Measurements from ENCODE around the gene CCDC18.
"Not testable (repeated sequence)": the region's sequence is repeated elsewhere in the genome, so short reads cannot be mapped to it uniquely, and the experiment has no call there.

CCDC18 gene

GRCh38 chr1:93180723-93181613, at the start of gene CCDC18:
Gene CCDC18, plus strand, starts transcription at chr1:93180724. Its CDS starts 2,638 bp downstream, at chr1:93183362.
- DNase-seq (ENCODE audit: low read depth in 2 of 2): peak in 1 of 2 donors; percentile 41

GRCh38 chr1:93132638-93133037, 47.9 kb upstream of the CCDC18 start:
- no peak for DNase-seq (ENCODE audit: low read depth in 2 of 2)

GRCh38 chr1:93136445-93136844, 44.1 kb upstream of the CCDC18 start:
- no peak for DNase-seq (ENCODE audit: low read depth in 2 of 2)

- DNase-seq (ENCODE audit: low read depth in 2 of 2): no peak
Measured at GRCh38 chr1:93137604-93138292, 42.8 kb upstream of the CCDC18 start.

- no peak for DNase-seq (ENCODE audit: low read depth in 2 of 2)
Measured at GRCh38 chr1:93140106-93140505, 40.4 kb upstream of the CCDC18 start.

GRCh38 chr1:93142161-93142560, 38.4 kb upstream of the CCDC18 start:
- no peak for DNase-seq (ENCODE audit: low read depth in 2 of 2)

- DNase-seq (ENCODE audit: low read depth in 2 of 2): no peak
Measured at GRCh38 chr1:93143136-93143535, 37.4 kb upstream of the CCDC18 start.

GRCh38 chr1:93143769-93144168, 36.8 kb upstream of the CCDC18 start:
- no peak for DNase-seq (ENCODE audit: low read depth in 2 of 2)

GRCh38 chr1:93148001-93148400, 32.5 kb upstream of the CCDC18 start:
- no peak for DNase-seq (ENCODE audit: low read depth in 2 of 2)

GRCh38 chr1:93150729-93151128, 29.8 kb upstream of the CCDC18 start:
- DNase-seq (ENCODE audit: low read depth in 2 of 2): no peak

- no peak for DNase-seq (ENCODE audit: low read depth in 2 of 2)
Measured at GRCh38 chr1:93151474-93151873, 29.1 kb upstream of the CCDC18 start.

GRCh38 chr1:93152835-93153234, 27.7 kb upstream of the CCDC18 start:
- DNase-seq (ENCODE audit: low read depth in 2 of 2): no peak

GRCh38 chr1:93154898-93155297, 25.6 kb upstream of the CCDC18 start:
- DNase-seq (ENCODE audit: low read depth in 2 of 2): no peak

GRCh38 chr1:93155335-93155734, 25.2 kb upstream of the CCDC18 start:
- DNase-seq (ENCODE audit: low read depth in 2 of 2): no peak

- DNase-seq (ENCODE audit: low read depth in 2 of 2): no peak
Measured at GRCh38 chr1:93159337-93159736, 21.2 kb upstream of the CCDC18 start.

- not testable (repeated sequence) for DNase-seq (ENCODE audit: low read depth in 2 of 2)
Measured at GRCh38 chr1:93163314-93163713, 17.2 kb upstream of the CCDC18 start.

- DNase-seq (ENCODE audit: low read depth in 2 of 2): no peak
Measured at GRCh38 chr1:93164816-93165215, 15.7 kb upstream of the CCDC18 start.

- not testable (repeated sequence) for DNase-seq (ENCODE audit: low read depth in 2 of 2)
Measured at GRCh38 chr1:93165895-93166294, 14.6 kb upstream of the CCDC18 start.

- DNase-seq (ENCODE audit: low read depth in 2 of 2): no peak
Measured at GRCh38 chr1:93167006-93167405, 13.5 kb upstream of the CCDC18 start.

GRCh38 chr1:93170141-93170678, 10.3 kb upstream of the CCDC18 start:
- not testable (repeated sequence) for DNase-seq (ENCODE audit: low read depth in 2 of 2)

GRCh38 chr1:93171549-93172034, 8.9 kb upstream of the CCDC18 start:
- DNase-seq (ENCODE audit: low read depth in 2 of 2): no peak

GRCh38 chr1:93172778-93173177, 7.7 kb upstream of the CCDC18 start:
- DNase-seq (ENCODE audit: low read depth in 2 of 2): no peak

Measured in activated CD8-positive, alpha-beta memory T cell treated with anti-CD3 and anti-CD28 coated beads for 4 hours (primary cell).